ELF-1 (cell line): Measurements from ENCODE around the gene RNF227.

ENCODE experiments used
- DNase-seq: peaks from one replicate; pipeline ENCODE4 v3.0.0-alpha.2; 2016; ENCODE audit warnings: low read depth, low spot score

The RNF227 gene

GRCh38 chr17:7889166-7889955 lies 26.7 kb downstream of the RNF227 start:
- DNase-seq, result peak; percentile 91

- DNase-seq, result peak; percentile 86
Observed at GRCh38 chr17:7888184-7888920, 27.7 kb downstream of the RNF227 start, which contains the start of gene CHD3. CHD3 (plus strand) TSS chr17:7888789; CDS start chr17:7889001, 212 bp downstream.

- DNase-seq, result peak; percentile 80
Observed at GRCh38 chr17:7887482-7888183, 28.5 kb downstream of the RNF227 start.

GRCh38 chr17:7887038-7887481 lies 29.0 kb downstream of the RNF227 start:
- DNase-seq, result peak; percentile 11

DNA sequence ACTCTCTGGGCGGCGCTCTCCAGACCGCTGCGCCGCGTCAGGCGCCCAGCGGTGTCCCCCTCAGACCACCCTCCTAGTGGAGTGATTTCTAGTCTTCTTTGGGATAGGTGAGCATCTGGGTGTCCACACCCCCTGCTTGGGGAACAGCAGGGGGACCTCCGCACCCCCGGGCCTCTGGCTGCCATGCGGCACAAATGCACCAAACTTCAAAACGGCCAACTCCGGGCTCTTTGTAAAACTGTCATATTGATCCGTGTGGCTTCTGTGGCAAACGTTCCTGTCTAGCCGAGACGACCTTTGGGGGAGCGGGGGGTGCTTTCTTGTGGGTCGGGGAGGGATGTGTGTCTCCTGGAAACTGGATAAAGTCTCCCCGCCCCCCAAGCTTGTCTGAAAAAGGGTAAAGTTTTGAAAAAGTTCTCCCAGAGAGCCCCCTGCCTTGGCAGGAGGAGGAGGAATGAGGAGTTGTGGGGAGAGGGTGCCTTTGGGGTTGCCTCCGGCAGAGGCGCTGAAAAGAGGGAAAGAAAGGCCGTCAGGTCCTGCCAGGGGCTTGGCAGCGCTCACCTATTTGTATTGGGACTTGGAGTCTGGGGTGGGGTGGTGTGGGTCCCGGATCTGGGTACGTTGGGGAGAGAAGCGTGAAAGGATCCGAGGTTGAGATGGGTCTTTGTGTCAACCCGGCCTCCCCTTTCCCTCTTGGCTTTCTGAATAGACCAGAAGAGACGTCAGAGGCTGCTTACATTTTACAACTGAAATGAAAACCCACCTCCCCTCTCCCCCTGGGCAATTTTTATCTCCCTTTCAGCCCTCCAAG lies 29.7 kb downstream of the RNF227 start:
- peak; percentile 69 for DNase-seq

DNA sequence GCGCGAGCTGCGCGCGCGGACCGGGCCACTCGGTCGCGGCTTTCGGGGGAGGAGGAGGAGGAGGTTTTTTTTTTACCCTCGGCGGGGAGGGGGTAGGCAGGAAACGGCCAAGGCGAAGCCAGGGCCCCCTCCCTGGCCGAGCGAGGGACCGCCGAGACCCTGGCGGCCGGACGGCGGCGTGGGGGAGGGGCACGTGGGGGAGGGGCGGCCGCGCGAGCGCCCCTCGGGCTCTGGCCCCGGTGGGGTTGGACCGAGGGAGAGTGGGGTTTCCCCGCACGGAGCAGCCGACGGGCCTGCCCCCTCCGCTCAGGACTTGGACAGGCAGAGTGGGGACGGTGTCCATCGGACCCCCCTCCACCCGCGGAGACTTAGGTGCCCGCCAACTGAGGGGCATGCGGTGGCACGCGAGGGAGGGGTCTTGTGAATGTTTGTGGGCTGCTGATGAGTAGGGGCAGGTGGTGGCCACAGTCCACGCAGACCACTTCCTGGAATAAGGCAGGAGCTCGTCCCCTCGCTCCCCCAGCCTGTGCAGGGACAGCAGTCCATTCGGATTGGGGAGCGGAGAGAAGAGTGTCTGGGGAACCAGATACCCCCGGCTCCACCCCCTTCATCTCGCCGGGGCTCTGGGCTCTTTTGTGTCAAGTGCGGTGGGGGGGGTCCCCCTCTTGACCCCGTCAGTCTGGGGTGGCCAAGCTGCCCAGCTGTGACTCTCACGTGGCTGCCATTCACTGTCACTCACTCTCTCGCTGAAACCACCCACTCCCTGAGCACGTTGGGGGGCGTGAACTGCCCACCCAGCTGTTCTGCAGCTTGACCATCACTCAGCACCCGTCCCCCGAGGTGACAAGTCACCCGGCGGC lies 30.5 kb downstream of the RNF227 start:
- DNase-seq, result peak; percentile 77

- no peak for DNase-seq
Observed at GRCh38 chr17:7884581-7885366, 31.3 kb downstream of the RNF227 start.

- no peak for DNase-seq
Observed at GRCh38 chr17:7883781-7884386, 32.2 kb downstream of the RNF227 start.

DNA sequence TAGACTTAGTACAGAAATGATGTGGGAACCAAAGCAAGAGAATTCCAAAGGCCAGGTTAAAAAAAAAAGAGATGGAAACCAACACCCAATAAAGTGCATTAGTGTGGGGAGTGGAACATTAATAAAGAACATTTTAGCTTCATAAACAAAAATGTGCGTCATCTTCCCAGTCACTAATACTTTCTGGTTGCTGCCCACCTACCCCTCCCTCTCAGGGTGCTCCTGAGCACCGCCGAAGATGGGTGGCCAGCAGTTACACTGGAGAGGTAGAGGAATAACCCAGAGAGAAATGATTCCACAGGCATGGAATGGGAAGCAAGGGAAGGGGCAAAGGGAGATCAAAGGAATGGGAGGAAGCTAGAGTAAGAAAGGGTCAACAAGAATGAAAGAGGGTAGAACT lies 33.5 kb downstream of the RNF227 start:
- no peak for DNase-seq

DNA sequence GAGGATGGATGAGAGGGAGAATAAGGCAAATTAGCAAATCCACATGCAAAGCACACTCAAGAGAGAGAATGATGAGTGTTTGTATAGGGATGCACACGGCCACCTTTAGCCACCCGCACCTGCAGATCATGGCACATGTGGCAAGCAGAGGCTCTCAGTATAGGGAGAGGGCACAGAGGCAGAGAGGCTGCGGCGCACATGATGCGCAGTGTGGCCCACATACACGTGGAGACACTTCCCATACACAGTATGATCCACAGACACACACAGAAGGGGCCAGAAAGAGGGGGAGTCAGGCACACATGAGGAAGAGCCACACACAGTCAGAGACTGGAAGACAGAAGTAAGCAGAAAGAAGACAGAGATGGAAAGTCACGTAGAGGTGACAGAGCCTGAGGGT lies 34.0 kb downstream of the RNF227 start:
- no peak for DNase-seq

- no peak for DNase-seq
Observed at GRCh38 chr17:7881276-7882054, 34.6 kb downstream of the RNF227 start.

- DNase-seq, result no peak
Observed at GRCh38 chr17:7880076-7880868, 35.8 kb downstream of the RNF227 start.

GRCh38 chr17:7878234-7878633 lies 37.9 kb downstream of the RNF227 start:
- no peak for DNase-seq

GRCh38 chr17:7875804-7876370 lies 40.2 kb downstream of the RNF227 start:
- no peak for DNase-seq

GRCh38 chr17:7873051-7873450 lies 43.0 kb downstream of the RNF227 start:
- no peak for DNase-seq

DNA sequence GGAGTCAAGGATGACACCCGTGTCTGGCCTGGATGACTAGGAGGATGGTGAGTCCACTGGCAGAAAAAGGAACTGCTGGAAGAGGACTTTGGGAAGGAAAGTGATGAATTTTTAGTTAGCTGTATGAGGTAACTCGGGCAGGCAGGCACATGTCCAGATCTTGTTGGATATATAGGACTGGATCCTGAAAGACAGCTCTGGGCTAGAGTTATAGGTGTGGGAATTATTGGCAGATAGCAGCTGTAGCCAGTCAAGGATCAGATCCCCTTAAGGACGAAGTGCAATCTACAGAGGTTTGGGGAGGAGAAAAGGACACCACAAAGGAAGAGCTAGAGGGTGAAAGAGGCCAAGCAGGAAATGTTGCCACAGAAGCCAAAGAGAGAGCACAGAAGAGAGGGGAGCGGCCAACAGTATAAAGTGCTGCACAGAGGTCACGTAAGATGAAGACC lies 48.2 kb downstream of the RNF227 start:
- DNase-seq, result no peak

- DNase-seq, result no peak
Observed at GRCh38 chr17:7864995-7865650, 51.0 kb downstream of the RNF227 start.
